K562 (cell line): ENCODE results near the gene RPL34. TPM values are rescaled to one million over a fixed set of nuclear protein-coding genes. Genes with fewer than 3 reads are reported as not detected.

Source experiments
- CBFB ChIP-seq: sonication (generic); formaldehyde crosslinking; IDR thresholded peaks from 2 replicates; pipeline ENCODE4 v1.4.0; 2020; ENCODE audit warnings: mild to moderate bottlenecking, missing genetic modification reagents
- E2F3 ChIP-seq: fragments of 250-450 bp; sonication (Bioruptor Pico); IDR thresholded peaks from 2 replicates; pipeline ENCODE4 v1.4.0; 2020; ENCODE audit warnings: mild to moderate bottlenecking
- MYC ChIP-seq, 2 experiments: fragments of 250-450 bp in 1 of 2; sonication (Bioruptor Pico) in 1 of 2; IDR thresholded peaks; 2 replicates each; pipeline versions ENCODE4 v1.5.1 to v1.6.1; 2012 to 2021; ENCODE audit warnings: low read depth in 2 of 2, borderline replicate concordance in 1 of 2, improper control_type of control experiment in 1 of 2, low read length in 1 of 2, mild to moderate bottlenecking in 1 of 2, moderate library complexity in 1 of 2
- PHB ChIP-seq: fragments of 250-450 bp; sonication (Bioruptor Pico); IDR thresholded peaks from 2 replicates; pipeline ENCODE4 v1.5.0; 2021
- SIN3A ChIP-seq, 2 experiments: fragments of 150-350 bp in 1 of 2; IDR thresholded peaks; 2 replicates each; pipeline ENCODE4 v1.6.1; 2011 to 2016; ENCODE audit warnings: borderline replicate concordance in 2 of 2, low read depth in 2 of 2, low read length in 2 of 2, mild to moderate bottlenecking in 2 of 2, moderate library complexity in 2 of 2; ENCODE audit not compliant: control insufficient read depth in 1 of 2
- SMAD1 ChIP-seq: fragments of 150-350 bp; IDR thresholded peaks from 2 replicates; pipeline ENCODE4 v1.6.1; 2014; ENCODE audit warnings: low read length, low read depth; ENCODE audit not compliant: partially characterized antibody
- ZBTB33 ChIP-seq: sonication (generic); formaldehyde crosslinking; IDR thresholded peaks from 2 replicates; pipeline ENCODE4 v1.8.1; 2023; ENCODE audit warnings: mild to moderate bottlenecking, missing genetic modification reagents
- ZNF764 ChIP-seq: fragments of 250-450 bp; sonication (Bioruptor Pico); IDR thresholded peaks from 2 replicates; pipeline ENCODE4 v1.4.0; 2020; ENCODE audit warnings: low read depth, mild to moderate bottlenecking, moderate library complexity
- polyA plus RNA-seq, 8 experiments: library from polyadenylated mRNA; depleted of rRNA in 4 of 8; stranded (reverse) in 5 of 8; unstranded in 3 of 8; fragments of >200 nt; fragmentation: Nextera tagmentation in 2 of 8; fragmentation: Illumina TruSeq in 1 of 8; extraction: Ambion mirVana in 2 of 8; extraction: Trizol in 1 of 8; gene quantifications; 2 replicates each; pipeline versions ENCODE4 v1.2.1 to v1.2.3, GENCODE V29; 2011 to 2014; ENCODE audit warnings: inconsistent platforms in 1 of 8, missing spikeins in 1 of 8
- total RNA-seq, 7 experiments: library from RNA; depleted of rRNA in 6 of 7; stranded (reverse); fragments of >200 nt in 6 of 7; fragmentation: Illumina TruSeq in 2 of 7; extraction: Trizol in 2 of 7; gene quantifications; 2 replicates each; pipeline versions ENCODE4 v1.2.1 to v1.2.3, GENCODE V29; 2011 to 2021; ENCODE audit warnings: low replicate concordance in 1 of 7
- TF ChIP-seq, protein P1 (sequence below): sonication (generic); formaldehyde crosslinking; IDR thresholded peaks from 2 replicates; pipeline ENCODE4 v1.8.0; 2022; ENCODE audit warnings: mild to moderate bottlenecking, missing genetic modification reagents
- TF ChIP-seq, protein P2 (sequence below): fragments of 250-450 bp; sonication (Bioruptor Pico); IDR thresholded peaks from 2 replicates; pipeline ENCODE4 v1.5.0; 2021; ENCODE audit warnings: mild to moderate bottlenecking, borderline replicate concordance
- TF ChIP-seq, protein P3 (sequence below), 3 experiments: fragments of 200-800 bp in 1 of 3; sonication (Bioruptor generic) in 1 of 3; sonication (generic) in 1 of 3; formaldehyde crosslinking in 1 of 3; IDR thresholded peaks; 2 replicates each; pipeline versions ENCODE4 v1.6.1 to v1.8.0; 2016 to 2022; ENCODE audit warnings: mild to moderate bottlenecking in 2 of 3, missing compliant biosample characterization in 2 of 3, missing genetic modification characterization in 2 of 3, missing genetic modification reagents in 1 of 3

Gene RPL34
- total and polyA plus RNA-seq, 9 of the 15 experiments (the other 6 are each of a cell fraction or from before 2014, with no cell fraction given): 1,612 to 4,502 (median 2,593) TPM

DNA sequence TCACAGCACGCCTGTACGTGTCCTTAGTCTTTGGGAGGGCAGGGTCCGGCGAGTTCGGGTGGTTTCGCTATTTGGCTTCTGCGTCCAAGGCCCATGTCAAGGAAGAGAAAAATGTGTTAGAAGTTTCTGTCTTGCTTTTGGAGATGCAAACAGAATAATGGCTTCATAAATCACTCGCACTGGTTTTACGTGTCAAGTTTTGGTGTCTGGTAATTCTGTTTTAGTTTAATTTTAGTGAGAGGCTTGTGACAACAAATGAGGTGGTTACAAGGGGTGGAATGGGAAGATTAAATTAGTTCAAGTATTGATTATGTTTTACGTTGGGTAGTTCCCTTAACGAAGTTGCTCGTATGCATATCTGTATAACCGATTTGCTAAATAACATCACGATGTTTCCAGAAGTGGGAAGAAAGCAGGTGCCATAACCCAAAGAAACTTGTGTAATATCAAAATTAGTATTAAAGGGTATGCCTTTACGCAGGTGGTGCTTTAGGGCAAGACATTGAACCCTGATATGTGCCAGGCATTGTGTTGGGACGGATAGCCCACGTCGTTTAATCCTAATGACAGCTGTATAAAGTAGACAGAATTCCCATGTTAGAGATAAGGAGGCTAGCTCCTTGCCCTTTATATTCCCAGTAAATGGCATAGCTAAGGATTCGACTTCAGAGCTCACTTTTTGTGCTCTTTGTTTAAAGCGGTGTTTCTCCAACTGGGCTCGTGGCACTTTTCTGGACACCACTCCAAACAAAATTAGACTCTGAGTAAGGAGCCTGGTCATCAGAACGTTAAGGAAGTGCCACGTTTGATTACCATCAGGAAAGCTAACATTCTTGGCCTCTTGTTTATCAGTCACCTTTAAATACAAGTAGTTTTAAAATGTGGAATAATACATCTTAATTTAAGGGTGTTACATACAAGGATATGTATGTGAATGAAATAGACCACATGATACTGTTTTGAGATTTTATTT, 843 bp downstream of the RPL34 start (continued):
- TF ChIP-seq, protein P1, sequence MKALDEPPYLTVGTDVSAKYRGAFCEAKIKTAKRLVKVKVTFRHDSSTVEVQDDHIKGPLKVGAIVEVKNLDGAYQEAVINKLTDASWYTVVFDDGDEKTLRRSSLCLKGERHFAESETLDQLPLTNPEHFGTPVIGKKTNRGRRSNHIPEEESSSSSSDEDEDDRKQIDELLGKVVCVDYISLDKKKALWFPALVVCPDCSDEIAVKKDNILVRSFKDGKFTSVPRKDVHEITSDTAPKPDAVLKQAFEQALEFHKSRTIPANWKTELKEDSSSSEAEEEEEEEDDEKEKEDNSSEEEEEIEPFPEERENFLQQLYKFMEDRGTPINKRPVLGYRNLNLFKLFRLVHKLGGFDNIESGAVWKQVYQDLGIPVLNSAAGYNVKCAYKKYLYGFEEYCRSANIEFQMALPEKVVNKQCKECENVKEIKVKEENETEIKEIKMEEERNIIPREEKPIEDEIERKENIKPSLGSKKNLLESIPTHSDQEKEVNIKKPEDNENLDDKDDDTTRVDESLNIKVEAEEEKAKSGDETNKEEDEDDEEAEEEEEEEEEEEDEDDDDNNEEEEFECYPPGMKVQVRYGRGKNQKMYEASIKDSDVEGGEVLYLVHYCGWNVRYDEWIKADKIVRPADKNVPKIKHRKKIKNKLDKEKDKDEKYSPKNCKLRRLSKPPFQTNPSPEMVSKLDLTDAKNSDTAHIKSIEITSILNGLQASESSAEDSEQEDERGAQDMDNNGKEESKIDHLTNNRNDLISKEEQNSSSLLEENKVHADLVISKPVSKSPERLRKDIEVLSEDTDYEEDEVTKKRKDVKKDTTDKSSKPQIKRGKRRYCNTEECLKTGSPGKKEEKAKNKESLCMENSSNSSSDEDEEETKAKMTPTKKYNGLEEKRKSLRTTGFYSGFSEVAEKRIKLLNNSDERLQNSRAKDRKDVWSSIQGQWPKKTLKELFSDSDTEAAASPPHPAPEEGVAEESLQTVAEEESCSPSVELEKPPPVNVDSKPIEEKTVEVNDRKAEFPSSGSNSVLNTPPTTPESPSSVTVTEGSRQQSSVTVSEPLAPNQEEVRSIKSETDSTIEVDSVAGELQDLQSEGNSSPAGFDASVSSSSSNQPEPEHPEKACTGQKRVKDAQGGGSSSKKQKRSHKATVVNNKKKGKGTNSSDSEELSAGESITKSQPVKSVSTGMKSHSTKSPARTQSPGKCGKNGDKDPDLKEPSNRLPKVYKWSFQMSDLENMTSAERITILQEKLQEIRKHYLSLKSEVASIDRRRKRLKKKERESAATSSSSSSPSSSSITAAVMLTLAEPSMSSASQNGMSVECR (CRISPR knock-in tag): 0 out of 2 replicates have a peak, but pooled peaks have one; percentile 9
- TF ChIP-seq SMAD1 (no peak), ZBTB33 (CRISPR knock-in tag) (0 out of 2 replicates have a peak, but pooled peaks have one; percentile 19), ZNF764 (CRISPR knock-in tag) (no peak), SIN3A (IDR thresholded peaks at IDR 0.05; ENCODE audit: borderline replicate concordance in 2 of 2, control insufficient read depth in 1 of 2, low read depth in 2 of 2, low read length in 2 of 2) (peak in 1 of 2 experiments; percentile 54; a peak in 2 of 4 replicates), E2F3 (CRISPR knock-in tag) (no peak), CBFB (CRISPR knock-in tag) (no peak), MYC (IDR thresholded peaks at IDR 0.05; ENCODE audit: low read depth, low read length) (no peak), MYC (CRISPR knock-in tag; IDR thresholded peaks at IDR 0.05; ENCODE audit: borderline replicate concordance, low read depth) (0 out of 2 replicates have a peak, but pooled peaks have one; percentile 3), PHB (CRISPR knock-in tag) (no peak)
- TF ChIP-seq, protein P2, sequence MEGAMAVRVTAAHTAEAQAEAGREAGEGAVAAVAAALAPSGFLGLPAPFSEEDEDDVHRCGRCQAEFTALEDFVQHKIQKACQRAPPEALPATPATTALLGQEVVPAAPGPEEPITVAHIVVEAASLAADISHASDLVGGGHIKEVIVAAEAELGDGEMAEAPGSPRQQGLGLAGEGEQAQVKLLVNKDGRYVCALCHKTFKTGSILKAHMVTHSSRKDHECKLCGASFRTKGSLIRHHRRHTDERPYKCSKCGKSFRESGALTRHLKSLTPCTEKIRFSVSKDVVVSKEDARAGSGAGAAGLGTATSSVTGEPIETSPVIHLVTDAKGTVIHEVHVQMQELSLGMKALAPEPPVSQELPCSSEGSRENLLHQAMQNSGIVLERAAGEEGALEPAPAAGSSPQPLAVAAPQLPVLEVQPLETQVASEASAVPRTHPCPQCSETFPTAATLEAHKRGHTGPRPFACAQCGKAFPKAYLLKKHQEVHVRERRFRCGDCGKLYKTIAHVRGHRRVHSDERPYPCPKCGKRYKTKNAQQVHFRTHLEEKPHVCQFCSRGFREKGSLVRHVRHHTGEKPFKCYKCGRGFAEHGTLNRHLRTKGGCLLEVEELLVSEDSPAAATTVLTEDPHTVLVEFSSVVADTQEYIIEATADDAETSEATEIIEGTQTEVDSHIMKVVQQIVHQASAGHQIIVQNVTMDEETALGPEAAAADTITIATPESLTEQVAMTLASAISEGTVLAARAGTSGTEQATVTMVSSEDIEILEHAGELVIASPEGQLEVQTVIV (CRISPR knock-in tag): no peak
- TF ChIP-seq, protein P3, sequence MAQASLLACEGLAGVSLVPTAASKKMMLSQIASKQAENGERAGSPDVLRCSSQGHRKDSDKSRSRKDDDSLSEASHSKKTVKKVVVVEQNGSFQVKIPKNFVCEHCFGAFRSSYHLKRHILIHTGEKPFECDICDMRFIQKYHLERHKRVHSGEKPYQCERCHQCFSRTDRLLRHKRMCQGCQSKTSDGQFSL (CRISPR knock-in tag; IDR thresholded peaks at IDR 0.05): 0 out of 2 replicates have a peak, but pooled peaks have one; percentile 20
- TF ChIP-seq, protein P3 (tag; IDR thresholded peaks at IDR 0.05): no peak
